Measurements from ENCODE around the gene KLHL26. TPM values are rescaled to one million over a fixed set of nuclear protein-coding genes. Genes with fewer than 3 reads are reported as not detected.

Gene KLHL26
- total and polyA plus RNA-seq, 4 experiments from 2014 or later = 4.4 to 14.8 (median 10.6) TPM

- Histone ChIP-seq H3K27me3 (ENCODE audit: insufficient read depth, low read length) (no peaks in the 10 kb centered on the region), H3K27ac (ENCODE audit: low read depth, low read length) (peak overlapping the region; percentile 70), H3K9me3 (ENCODE audit: control insufficient read depth in 1 of 2, low read length in 2 of 2) (no peaks in the 10 kb centered on the region), H3K36me3 (ENCODE audit: insufficient read depth, low read length) (no peaks in the 10 kb centered on the region), H3K4me1 (ENCODE audit: insufficient read depth, low read length) (peaks cover 20% of the 10 kb centered on the region), H3K4me3 (ENCODE audit: low read length in 2 of 2) (peak overlapping the region; percentile 44 to 54)
- Mint-ChIP-seq H3K4me3 (peak overlapping the region; percentile 66 to 84 (median 76)), H3K36me3 (no peaks in the 10 kb centered on the region), H3K27me3 (no peaks in the 10 kb centered on the region), H3K9me3 (no peaks in the 10 kb centered on the region), H3K4me1 (peaks cover 13 to 41% (median 22%) of the 10 kb centered on the region in 4 donors), H3K27ac (peak overlapping the region; percentile 18 to 82 (median 46))
- intact Hi-C loops (cut with micrococcal nuclease) = loop anchor here (1.0 to 2.0 kb wide), 4 partner anchors 17 to 147 kb away; partner anchors contain the start of genes KLHL26, KXD1 and UPF1
- ChIA-PET POLR2A (ENCODE audit: partially characterized antibody) (interaction anchor here (0.9 to 1.1 kb wide), 2 partner anchors 15 to 17 kb away, joined by 4 to 5 read pairs; no protein-coding TSS in a partner anchor), CTCF (ENCODE audit: partially characterized antibody) (no interaction called here)
- DNase-seq = no peak
Measured at GRCh38 chr19:18683958-18684641, 47.3 kb downstream of the KLHL26 start.

DNA sequence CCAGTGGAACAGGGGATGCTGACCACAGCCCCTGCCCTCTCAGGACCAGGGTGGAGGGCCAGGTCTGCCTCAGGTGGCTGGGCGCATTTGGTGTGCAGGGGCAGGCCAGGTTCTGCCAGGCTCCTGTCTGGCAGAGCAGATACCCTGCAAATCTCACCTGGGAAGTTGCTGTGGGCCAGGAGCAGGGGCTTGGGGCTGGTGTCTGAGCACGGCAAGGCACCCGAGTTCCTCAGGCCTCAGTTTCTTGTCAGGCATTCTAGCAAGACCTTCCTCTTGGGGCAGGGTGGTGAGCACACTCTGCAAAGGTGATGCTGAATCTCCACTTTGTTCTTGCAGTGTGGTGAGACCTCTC is 47.8 kb downstream of the KLHL26 start:
- no peaks in the 10 kb centered on the region for H3K27me3 Mint-ChIP-seq
- H3K9me3 ChIP-seq (ENCODE audit: control insufficient read depth in 1 of 2, low read length in 2 of 2) = no peaks in the 10 kb centered on the region
- H3K27ac ChIP-seq (ENCODE audit: low read depth, low read length) = peak overlapping the region; percentile 70
- no peak overlapping the region for H3K4me3 ChIP-seq (ENCODE audit: low read length in 2 of 2)
- peaks cover 20% of the 10 kb centered on the region for H3K4me1 ChIP-seq (ENCODE audit: insufficient read depth, low read length)
- no peak for DNase-seq
- peaks cover 14 to 43% (median 23%) of the 10 kb centered on the region in 4 donors for H3K4me1 Mint-ChIP-seq
- POLR2A ChIA-PET (ENCODE audit: partially characterized antibody) = interaction anchor here (0.9 to 1.2 kb wide), 3 partner anchors 15 to 147 kb away, joined by 4 to 5 read pairs (median 4); partner anchors contain the start of gene UPF1
- CTCF ChIA-PET (ENCODE audit: partially characterized antibody) = no interaction called here
- H3K9me3 Mint-ChIP-seq = no peaks in the 10 kb centered on the region
- peak overlapping the region; percentile 45 to 82 (median 74) for H3K4me3 Mint-ChIP-seq
- H3K36me3 ChIP-seq (ENCODE audit: insufficient read depth, low read length) = no peaks in the 10 kb centered on the region
- peak overlapping the region in 4 of 7 donors; percentile 24 to 83 (median 72) for H3K27ac Mint-ChIP-seq
- no peaks in the 10 kb centered on the region for H3K27me3 ChIP-seq (ENCODE audit: insufficient read depth, low read length)
- no peaks in the 10 kb centered on the region for H3K36me3 Mint-ChIP-seq
- intact Hi-C loops (cut with micrococcal nuclease) = no loop called here

- peak overlapping the region in 6 of 8 donors; percentile 5 to 63 (median 38) for H3K4me3 Mint-ChIP-seq
- Histone ChIP-seq H3K27ac (ENCODE audit: low read depth, low read length) (no peak overlapping the region), H3K9me3 (ENCODE audit: control insufficient read depth in 1 of 2, low read length in 2 of 2) (no peaks in the 10 kb centered on the region), H3K4me3 (ENCODE audit: low read length in 2 of 2) (no peak overlapping the region), H3K36me3 (ENCODE audit: insufficient read depth, low read length) (no peaks in the 10 kb centered on the region), H3K27me3 (ENCODE audit: insufficient read depth, low read length) (no peaks in the 10 kb centered on the region), H3K4me1 (ENCODE audit: insufficient read depth, low read length) (peaks cover 20% of the 10 kb centered on the region)
- H3K27me3 Mint-ChIP-seq = no peaks in the 10 kb centered on the region
- peak overlapping the region in 4 of 7 donors; percentile 32 to 81 (median 68) for H3K27ac Mint-ChIP-seq
- H3K4me1 Mint-ChIP-seq = peaks cover 15 to 47% (median 24%) of the 10 kb centered on the region in 4 donors
- POLR2A ChIA-PET (ENCODE audit: partially characterized antibody) = interaction anchor here (1.2 kb wide), 2 partner anchors 15 to 146 kb away, joined by 4 to 5 read pairs; partner anchors contain the start of gene UPF1
- DNase-seq = no peak
- CTCF ChIA-PET (ENCODE audit: partially characterized antibody) = no interaction called here
- H3K9me3 Mint-ChIP-seq = no peaks in the 10 kb centered on the region
- intact Hi-C loops (cut with micrococcal nuclease) = no loop called here
- no peaks in the 10 kb centered on the region for H3K36me3 Mint-ChIP-seq
Measured at GRCh38 chr19:18685597-18686190, 48.9 kb downstream of the KLHL26 start.

- POLR2A ChIA-PET (ENCODE audit: partially characterized antibody) = no interaction called here
- Histone ChIP-seq H3K27ac (ENCODE audit: low read depth, low read length) (no peak overlapping the region), H3K9me3 (ENCODE audit: control insufficient read depth in 1 of 2, low read length in 2 of 2) (no peaks in the 10 kb centered on the region), H3K27me3 (ENCODE audit: insufficient read depth, low read length) (no peaks in the 10 kb centered on the region), H3K4me1 (ENCODE audit: insufficient read depth, low read length) (peaks cover 17% of the 10 kb centered on the region), H3K36me3 (ENCODE audit: insufficient read depth, low read length) (no peaks in the 10 kb centered on the region), H3K4me3 (ENCODE audit: low read length in 2 of 2) (no peak overlapping the region)
- DNase-seq = no peak
- H3K27ac Mint-ChIP-seq = peak overlapping the region in 3 of 7 donors; percentile 41 to 70 (median 42)
- CTCF ChIA-PET (ENCODE audit: partially characterized antibody) = no interaction called here
- intact Hi-C loops (cut with micrococcal nuclease) = no loop called here
- H3K9me3 Mint-ChIP-seq = no peaks in the 10 kb centered on the region
- peaks cover 14 to 46% (median 23%) of the 10 kb centered on the region in 4 donors for H3K4me1 Mint-ChIP-seq
- H3K4me3 Mint-ChIP-seq = peak overlapping the region in 1 of 8 donors; percentile 34
- H3K27me3 Mint-ChIP-seq = no peaks in the 10 kb centered on the region
- H3K36me3 Mint-ChIP-seq = no peaks in the 10 kb centered on the region
Measured at GRCh38 chr19:18687740-18688465, 51.1 kb downstream of the KLHL26 start.

GRCh38 chr19:18696023-18696422 is 59.2 kb downstream of the KLHL26 start:
- Mint-ChIP-seq H3K4me3 (no peak overlapping the region), H3K4me1 (peaks cover 16 to 46% (median 28%) of the 10 kb centered on the region in 4 donors), H3K36me3 (no peaks in the 10 kb centered on the region), H3K27me3 (no peaks in the 10 kb centered on the region), H3K27ac (peak overlapping the region in 6 of 7 donors; percentile 36 to 87 (median 61)), H3K9me3 (no peaks in the 10 kb centered on the region)
- Histone ChIP-seq H3K36me3 (ENCODE audit: insufficient read depth, low read length) (no peaks in the 10 kb centered on the region), H3K4me1 (ENCODE audit: insufficient read depth, low read length) (peaks cover 31% of the 10 kb centered on the region), H3K9me3 (ENCODE audit: control insufficient read depth in 1 of 2, low read length in 2 of 2) (no peaks in the 10 kb centered on the region), H3K27me3 (ENCODE audit: insufficient read depth, low read length) (no peaks in the 10 kb centered on the region), H3K27ac (ENCODE audit: low read depth, low read length) (no peak overlapping the region), H3K4me3 (ENCODE audit: low read length in 2 of 2) (no peak overlapping the region)
- no peak for DNase-seq
- POLR2A ChIA-PET (ENCODE audit: partially characterized antibody) = no interaction called here
- CTCF ChIA-PET (ENCODE audit: partially characterized antibody) = no interaction called here
- intact Hi-C loops (cut with micrococcal nuclease) = no loop called here

DNA sequence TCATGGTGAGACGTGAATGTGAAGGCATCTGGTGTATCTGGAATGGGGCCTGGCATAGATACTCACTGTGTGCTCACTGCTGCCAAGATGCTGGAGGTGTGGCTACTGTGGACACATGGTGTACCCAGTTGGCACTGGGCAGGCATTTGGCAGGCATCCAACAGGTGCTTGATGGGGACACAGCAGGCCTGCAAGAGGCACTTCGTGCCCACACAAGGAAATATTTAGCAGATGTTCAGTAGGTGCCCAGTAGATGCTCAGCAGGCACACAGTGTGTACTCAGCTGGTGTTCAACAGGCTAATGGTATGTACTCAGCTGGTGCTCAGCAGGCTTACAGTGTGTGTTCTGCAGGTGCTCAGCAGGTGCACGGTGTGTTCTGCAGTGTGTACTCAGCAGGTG is 60.9 kb downstream of the KLHL26 start:
- intact Hi-C loops (cut with micrococcal nuclease) = no loop called here
- Mint-ChIP-seq H3K4me1 (peaks cover 20 to 51% (median 32%) of the 10 kb centered on the region in 4 donors), H3K9me3 (no peaks in the 10 kb centered on the region), H3K4me3 (peak overlapping the region in 1 of 8 donors; percentile 13), H3K27ac (peak overlapping the region in 6 of 7 donors; percentile 15 to 81 (median 28)), H3K36me3 (no peaks in the 10 kb centered on the region), H3K27me3 (no peaks in the 10 kb centered on the region)
- CTCF ChIA-PET (ENCODE audit: partially characterized antibody) = no interaction called here
- H3K27me3 ChIP-seq (ENCODE audit: insufficient read depth, low read length) = no peaks in the 10 kb centered on the region
- DNase-seq = no peak
- H3K36me3 ChIP-seq (ENCODE audit: insufficient read depth, low read length) = no peaks in the 10 kb centered on the region
- no peaks in the 10 kb centered on the region for H3K9me3 ChIP-seq (ENCODE audit: control insufficient read depth in 1 of 2, low read length in 2 of 2)
- H3K27ac ChIP-seq (ENCODE audit: low read depth, low read length) = no peak overlapping the region
- peaks cover 37% of the 10 kb centered on the region for H3K4me1 ChIP-seq (ENCODE audit: insufficient read depth, low read length)
- no peak overlapping the region for H3K4me3 ChIP-seq (ENCODE audit: low read length in 2 of 2)
- POLR2A ChIA-PET (ENCODE audit: partially characterized antibody) = no interaction called here

Measured in CD4-positive, alpha-beta memory T cell (primary cell).